KBM-7 (cell line): ENCODE results near the gene SMAD2.

Experiments
- DNase-seq: peaks from one replicate; pipeline ENCODE4 v3.0.0-alpha.2; 2015
- in situ Hi-C: fragments of 300-500 bp; cut with MboI; formaldehyde crosslinking; loops from 2 replicates; pipeline ENCODE4 v1.14.3; 2020; ENCODE audit warnings: low sequenced_read_pairs, low pct_unique_long_range_greater_than_20kb, mixed read lengths

The SMAD2 gene

DNA sequence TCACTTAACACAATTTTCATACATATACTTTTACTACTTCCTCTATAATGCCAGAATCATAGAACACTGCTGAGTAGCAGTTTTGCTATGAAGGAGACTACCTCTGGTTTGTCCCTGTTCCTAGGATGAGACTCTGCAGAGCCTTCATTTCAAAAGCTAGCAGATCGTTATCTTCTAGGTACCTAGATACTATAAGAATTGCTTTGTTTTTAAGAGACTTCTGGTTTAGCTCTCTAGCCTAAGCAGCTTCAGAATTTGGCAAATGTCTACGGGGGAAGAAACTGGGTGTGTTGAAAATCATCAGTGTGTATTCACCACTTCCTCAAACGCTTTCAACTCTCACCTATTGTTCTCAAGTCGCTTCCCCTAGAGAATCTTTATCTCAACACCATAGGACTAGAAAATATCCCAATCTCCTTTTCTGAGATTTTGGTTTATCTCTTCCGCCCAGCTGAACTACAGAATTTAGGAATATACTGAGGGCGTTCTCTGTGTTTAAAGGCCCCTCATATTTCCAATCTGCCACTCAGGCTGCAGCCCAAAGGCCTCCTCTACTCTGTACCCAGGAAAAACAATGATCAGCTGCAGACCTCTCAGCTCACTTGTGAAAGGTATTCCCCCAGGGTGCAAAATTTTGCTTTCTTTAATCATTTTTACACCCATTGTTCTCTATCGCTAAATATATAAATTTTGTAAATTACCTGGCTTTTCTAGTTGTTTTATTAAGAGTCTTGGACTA lies 28.7 kb downstream of the SMAD2 start:
- in situ Hi-C loops: no loop called here
- peak; percentile 90 for DNase-seq

DNA sequence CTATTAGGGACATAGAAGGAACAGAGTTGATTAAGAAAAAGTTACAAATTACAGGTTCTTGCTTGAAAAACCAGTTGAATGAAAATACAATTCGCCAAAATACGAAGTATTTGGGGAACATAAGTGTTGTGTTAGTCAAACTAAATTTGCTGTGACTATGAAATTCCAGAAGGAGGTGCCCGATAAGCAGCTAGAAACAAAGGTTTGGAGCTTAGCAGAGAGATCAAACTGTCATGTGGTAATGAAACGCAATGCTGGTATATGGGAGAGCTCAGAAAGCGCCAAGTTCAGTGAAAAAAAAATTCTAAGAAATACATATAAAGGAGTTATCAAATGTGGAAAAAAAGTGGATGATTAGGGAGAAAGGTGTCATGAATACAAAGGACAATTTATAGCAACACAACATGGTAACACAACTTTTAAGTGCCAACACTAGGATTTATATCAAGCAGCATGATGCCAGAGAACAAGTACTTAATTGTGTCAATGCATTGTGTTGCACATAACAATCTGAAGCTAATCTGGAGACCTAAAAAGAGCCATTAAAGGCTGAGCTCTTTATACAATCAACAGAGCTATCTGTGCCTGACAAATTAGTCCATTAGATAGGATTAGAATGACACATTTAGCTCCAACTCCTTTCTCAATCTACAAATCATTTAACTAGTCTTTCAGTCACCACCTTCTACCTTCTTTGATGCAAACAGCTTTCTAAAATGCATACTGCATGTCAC lies 31.2 kb downstream of the SMAD2 start:
- in situ Hi-C loops: loop anchor here (25.0 kb wide), 1 partner anchor 112 kb away; no protein-coding TSS in a partner anchor

DNA sequence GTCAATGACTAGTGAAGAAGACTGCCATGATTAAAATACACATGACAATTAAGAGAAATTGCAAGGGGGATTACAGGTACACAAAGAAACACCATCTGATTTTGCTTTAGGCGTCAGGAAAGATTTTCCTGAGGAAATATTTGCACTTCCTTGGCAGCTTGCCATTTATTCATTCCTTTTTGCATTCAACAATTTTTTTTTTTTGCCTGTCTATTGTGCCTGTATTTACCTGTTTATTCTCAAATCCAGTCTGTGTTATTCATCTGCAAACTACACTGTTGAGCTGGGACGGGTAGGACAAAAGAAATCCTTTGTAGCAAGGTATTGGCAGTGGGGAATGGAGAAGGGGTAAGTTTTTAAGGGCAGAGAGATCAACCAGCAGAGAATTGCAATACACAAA lies 31.8 kb downstream of the SMAD2 start:
- in situ Hi-C loops: loop anchor here (25.0 kb wide), 1 partner anchor 111 kb away; no protein-coding TSS in a partner anchor
- no peak for DNase-seq

More for the DNA sequence above, 31.2 kb downstream of the SMAD2 start:
- no peak for DNase-seq

DNA sequence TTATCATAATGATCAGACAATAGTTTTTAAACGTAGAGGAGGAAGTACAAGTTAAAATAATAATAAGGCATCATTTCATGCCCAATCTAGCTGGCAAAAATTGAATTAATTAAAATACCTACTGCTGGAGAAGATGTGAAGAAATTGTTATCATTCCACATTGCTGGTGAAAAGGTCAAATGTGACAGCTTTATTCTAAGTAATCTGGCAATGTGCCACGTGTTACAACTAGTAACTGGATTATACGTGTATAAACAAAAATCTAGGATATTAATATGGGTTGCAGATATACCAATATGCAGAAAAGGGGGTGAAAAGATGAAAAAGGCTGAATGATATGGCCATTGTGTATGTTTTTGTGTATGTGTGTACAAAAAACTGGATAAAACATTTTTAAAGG lies 32.4 kb downstream of the SMAD2 start:
- no peak for DNase-seq
- in situ Hi-C loops: loop anchor here (25.0 kb wide), 1 partner anchor 111 kb away; no protein-coding TSS in a partner anchor

DNA sequence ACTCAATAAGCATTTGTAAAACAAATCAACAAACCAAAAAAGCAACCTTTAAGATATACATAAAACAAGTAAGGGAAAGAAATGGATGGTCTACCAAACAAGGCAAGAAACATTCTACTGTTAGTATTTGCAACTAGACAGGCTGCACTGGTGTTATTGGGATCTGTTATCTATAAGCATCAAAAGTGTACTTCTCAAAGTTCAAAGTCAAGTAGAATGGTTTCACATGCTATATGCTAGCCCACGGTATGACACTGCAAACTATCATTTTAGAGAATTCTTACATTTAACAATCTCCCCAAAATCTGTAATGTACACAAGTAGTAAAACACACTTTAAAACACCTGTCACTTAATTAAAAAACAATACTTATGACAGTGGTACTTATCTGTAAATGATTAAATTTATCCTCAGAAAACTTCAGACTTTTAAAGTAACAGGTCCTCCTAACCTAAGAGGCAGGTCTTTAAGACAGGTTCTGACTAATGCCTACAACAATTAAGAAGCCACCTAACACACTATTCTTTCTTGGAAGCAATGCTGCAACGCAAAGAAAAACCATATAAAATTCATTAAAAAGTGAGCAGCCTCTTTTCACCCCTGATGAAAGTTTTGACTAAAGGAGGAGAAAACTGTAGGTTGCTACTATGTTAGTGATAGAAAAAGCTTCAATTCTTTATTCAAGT lies 34.8 kb downstream of the SMAD2 start:
- no peak for DNase-seq
- in situ Hi-C loops: loop anchor here (25.0 kb wide), 1 partner anchor 108 kb away; no protein-coding TSS in a partner anchor

DNA sequence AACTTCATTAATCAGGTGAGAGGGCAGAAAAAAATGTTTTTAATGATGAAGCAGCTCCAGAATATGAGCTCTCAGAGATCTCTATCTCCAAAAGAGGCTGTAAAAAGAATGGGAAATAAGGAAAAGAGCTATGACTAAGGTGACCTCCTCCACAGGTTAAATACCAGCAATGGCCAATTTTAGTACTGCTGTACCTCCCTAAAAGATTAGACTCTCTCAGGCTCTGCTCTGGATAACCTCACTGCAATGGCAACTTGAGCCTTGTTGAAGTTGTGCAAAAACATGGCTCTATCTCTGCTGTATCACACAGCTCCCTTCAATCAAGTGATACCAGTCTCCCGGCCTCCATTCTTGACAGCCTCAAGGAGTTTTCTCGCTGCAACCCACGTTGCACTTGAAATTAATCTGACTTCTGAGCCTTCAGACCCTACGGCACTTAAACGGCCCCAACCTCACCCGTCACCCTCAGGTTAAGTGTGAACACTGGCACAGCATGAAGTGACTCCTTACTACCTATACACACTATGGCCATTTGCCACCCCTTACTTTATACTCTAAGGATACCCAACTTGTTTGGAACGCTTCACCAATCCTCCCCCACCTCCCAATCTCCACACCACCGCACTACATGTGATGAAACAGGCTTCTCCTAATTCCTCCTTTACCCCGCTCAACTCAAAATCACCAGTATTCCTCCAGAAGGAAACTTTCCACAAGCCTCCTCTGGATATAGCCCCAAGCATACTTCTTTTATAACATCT lies 36.3 kb downstream of the SMAD2 start:
- in situ Hi-C loops: loop anchor here (25.0 kb wide), 1 partner anchor 107 kb away; no protein-coding TSS in a partner anchor

DNA sequence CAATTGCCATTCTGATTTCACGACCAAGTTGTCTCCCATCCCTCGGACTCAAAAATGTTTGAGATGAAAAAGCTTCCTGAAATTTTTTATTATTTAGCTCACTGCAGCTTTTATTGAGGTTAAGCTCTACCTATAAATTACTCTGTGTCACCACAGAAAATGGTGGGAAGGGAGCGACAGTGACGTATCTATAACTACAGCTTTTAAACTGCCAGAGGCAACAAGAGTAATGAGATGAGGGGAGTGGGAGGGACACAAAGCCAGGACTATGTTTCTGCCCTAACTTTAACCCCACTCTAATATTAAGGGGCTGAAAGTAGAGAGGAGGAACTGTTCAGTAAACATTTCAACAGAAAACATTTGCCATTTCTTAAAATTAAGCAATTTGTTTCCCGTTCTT lies 37.4 kb downstream of the SMAD2 start:
- in situ Hi-C loops: loop anchor here (25.0 kb wide), 1 partner anchor 106 kb away; no protein-coding TSS in a partner anchor

More for the DNA sequence above, 36.3 kb downstream of the SMAD2 start:
- no peak for DNase-seq

DNA sequence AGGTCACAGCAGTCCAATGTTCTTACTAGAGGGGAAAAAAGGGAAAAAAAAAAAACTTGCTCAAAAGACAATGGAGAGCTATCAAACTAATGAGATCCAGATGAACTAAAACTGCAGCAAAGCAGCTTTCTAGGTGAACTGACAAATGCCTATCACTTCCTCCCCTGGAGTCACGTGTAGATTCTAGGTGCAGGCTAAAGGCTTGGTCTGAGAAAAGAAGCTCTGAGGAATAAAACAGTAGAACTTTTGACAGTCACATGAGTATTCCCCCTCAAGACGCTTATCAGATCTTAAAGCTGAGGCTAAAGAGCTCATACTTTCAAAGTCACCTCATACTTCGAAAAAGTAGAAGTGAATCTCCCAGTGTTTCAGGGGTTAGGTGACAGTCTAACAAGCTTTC lies 42.3 kb downstream of the SMAD2 start:
- in situ Hi-C loops: loop anchor here (25.0 kb wide), 1 partner anchor 101 kb away; no protein-coding TSS in a partner anchor
- DNase-seq: no peak

More for the DNA sequence above, 37.4 kb downstream of the SMAD2 start:
- DNase-seq: no peak

DNA sequence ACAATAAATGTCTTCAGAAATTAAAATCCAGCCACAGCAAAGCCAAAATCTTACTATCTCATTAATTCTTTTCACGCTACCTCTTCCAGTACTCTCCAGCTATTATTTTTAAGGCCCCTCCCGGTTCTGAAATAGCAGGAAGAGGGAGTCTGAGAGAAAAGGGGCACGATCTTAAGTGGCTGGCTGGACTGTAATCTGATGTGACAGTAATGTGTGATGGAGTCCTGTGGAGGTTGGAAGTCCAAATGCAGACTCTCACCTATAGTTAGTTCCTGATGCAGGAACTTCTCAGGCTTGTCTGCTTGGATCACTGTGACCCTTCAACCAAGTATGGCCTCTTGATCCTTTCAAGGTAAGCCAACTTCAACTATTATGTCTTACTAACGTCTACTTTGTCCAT lies 43.2 kb downstream of the SMAD2 start:
- in situ Hi-C loops: loop anchor here (25.0 kb wide), 1 partner anchor 100 kb away; no protein-coding TSS in a partner anchor
- no peak for DNase-seq

DNA sequence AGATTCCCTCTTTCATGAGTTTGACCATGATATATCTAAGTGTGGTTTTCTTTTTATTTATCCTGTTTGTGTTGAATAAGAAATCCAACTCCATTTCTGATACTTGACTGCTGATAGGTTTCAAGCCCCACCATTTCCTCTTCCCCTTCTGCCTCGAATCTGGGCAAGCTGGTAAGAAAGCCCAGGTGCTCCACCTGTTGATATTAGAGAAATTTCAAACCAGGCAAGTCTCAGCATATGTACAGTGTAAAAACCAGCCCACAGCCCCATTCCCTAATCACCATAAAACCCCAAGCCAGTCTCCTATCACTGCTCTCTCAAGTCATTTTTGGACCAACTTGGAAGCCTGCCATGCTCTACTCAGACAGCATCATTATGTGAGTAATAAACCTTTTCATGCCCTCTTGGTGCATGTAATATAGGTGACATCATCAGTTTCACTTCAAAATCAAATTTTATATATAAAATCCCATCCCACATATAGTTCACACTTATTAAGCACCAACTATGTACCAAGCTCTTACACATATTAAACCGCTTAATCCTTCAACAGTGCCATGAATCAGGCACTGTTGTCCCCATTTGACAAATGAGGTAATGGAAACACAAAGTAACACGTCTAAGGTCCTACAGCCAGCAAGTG lies 46.6 kb downstream of the SMAD2 start:
- no peak for DNase-seq
- in situ Hi-C loops: loop anchor here (25.0 kb wide), 1 partner anchor 97 kb away; no protein-coding TSS in a partner anchor

DNA sequence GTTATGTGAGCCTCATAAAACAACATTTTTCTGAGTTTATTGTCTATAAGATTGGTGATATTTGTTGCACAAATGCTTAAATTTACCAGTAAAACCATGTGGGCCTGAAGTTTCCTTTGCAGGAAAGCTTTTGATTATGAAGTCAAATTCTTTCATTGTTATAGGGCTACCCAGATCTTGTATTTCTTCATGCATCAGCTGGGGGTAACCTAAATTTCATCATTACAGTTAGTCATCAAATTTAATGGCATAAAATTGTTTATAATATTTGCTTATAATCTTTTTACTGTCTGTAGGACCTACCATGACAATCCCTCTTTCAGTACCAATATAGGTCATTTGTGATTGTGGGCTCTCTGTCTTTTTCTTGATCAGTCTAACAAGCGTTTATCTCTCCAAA lies 47.8 kb downstream of the SMAD2 start:
- in situ Hi-C loops: loop anchor here (25.0 kb wide), 1 partner anchor 95 kb away; no protein-coding TSS in a partner anchor
- DNase-seq: no peak

DNA sequence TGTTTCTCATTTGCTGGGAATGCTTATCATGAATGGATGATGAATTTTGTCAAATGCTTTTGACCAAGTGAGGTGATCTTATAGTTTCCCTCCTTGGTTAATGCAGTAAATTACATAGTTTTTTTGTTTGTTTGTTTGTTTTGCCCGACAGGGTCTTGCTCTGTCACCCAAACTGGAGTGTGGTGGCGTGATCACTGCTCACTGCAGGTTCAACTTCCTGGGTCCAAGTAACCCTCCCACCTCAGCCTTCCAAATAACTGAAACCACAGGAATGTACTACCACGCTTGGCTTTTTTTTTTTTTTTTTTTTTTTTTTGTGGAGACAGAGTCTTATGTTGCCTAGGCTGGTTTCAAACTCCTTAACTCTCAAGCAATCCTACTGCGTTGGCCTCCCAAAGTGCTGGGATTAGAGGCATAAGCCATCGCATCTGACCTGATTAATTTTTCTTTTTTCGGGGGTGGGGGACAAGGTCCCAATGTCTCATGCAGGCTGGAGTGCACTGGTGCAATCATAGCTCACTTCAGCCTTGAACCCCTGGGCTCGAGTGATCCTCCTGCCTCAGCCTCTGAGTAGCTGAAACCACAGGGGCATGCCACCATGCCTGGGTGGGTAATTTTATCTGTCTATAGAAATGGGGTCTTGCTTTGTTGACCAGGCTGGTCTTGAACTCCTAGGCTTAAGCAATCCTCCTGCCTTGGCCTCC lies 48.6 kb downstream of the SMAD2 start:
- in situ Hi-C loops: loop anchor here (25.0 kb wide), 1 partner anchor 95 kb away; no protein-coding TSS in a partner anchor
- no peak for DNase-seq

DNA sequence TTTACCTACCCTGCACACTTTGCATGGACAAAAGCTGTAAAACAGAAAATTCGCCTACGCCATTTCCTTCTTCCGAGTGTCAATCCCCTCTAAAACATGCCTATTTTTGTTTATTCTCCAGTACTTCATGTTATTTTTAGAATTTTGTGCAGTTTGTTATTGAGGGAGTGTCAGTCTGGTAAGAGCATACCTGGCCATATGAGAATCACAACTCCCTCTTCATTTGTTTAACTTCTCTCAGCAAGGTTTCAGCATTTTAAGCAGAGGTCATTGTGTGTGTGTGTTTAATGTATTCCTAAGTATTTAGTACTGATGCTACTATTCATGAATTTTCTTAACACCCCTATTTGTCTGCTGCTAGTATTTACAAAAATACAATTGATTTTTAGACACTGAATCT lies 49.4 kb downstream of the SMAD2 start:
- in situ Hi-C loops: loop anchor here (25.0 kb wide), 1 partner anchor 94 kb away; no protein-coding TSS in a partner anchor
- no peak for DNase-seq

DNA sequence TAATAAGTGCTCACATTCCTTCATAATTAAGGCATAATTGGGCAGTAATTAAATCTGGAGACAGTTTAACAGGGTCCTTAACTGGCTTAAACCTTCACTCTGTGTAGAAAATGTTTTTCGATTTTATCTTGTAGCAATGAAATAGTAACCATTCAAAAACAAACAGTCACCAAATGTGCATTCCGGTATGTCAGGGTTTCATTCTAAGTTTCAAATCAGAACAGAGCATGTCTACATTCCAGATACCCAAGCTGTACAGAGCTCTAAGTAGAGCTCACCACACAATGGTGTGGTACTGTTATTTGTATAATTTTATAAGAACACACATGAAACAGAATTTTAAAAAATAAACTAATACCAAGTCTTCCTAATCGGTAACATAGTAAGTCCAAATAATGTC lies 52.6 kb downstream of the SMAD2 start:
- in situ Hi-C loops: loop anchor here (25.0 kb wide), 1 partner anchor 91 kb away; no protein-coding TSS in a partner anchor

DNA sequence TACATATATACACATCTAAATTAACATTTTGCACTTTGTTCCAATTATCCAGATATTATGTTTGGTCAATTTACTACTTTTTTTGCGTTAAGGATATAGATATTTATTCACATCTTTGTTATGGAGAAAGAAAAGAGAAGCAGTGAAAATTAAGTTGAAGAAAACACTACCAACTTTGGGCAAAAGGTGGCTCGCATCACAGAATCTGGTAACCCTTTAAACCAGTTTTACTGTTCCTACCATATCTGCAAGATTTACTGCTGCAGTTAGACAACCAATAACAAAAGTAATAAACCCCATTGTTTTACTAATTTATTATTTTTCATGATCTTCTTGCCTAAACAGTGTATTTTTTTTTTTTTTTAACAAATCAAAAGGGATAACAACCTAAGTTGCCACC lies 53.6 kb downstream of the SMAD2 start:
- in situ Hi-C loops: loop anchor here (25.0 kb wide), 1 partner anchor 90 kb away; no protein-coding TSS in a partner anchor
- peak; percentile 15 for DNase-seq

More for the DNA sequence above, 52.6 kb downstream of the SMAD2 start:
- DNase-seq: no peak

DNA sequence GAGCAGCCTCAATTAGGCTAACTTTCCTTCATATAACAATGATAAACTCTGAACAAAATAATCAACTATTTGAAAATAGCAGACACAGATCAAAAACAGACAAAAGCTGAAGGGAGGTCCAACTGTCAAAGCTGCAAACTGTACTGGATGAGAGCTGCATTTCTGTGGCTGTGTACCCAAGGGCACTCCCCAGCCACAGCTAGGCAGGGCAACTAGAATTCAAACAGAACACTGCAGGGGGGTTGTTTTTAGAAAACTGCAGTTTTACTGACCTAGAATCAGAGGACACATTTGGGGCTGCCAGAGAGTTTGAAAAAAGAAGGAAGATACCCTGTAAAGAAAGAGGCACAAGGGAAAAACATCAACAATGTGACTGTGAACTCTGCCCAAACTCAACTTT lies 56.8 kb downstream of the SMAD2 start:
- DNase-seq: no peak
- in situ Hi-C loops: no loop called here

DNA sequence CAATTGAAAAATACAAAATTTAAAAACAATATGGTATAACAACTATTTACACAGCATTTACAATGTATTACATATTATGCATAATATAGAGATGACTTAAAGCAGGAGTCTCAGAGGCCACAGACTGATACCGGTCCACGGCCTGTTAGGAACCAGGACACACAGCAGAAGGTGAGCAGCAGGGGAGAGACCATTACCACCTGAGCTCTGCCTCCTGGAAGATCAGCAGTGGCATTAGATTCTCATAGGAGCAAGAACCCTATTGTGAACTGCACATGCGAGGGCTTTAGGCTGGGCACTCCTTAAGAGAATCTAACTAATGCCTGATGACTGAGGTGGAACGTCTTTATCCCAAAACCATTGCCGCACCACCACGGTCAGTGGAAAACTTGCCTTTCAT lies 58.0 kb downstream of the SMAD2 start:
- no peak for DNase-seq
- in situ Hi-C loops: no loop called here
